Small intestine (tissue), 16 donors: ENCODE data around the gene OR4Q3. TPM values are rescaled to one million over a fixed set of nuclear protein-coding genes. Genes with fewer than 3 reads are reported as not detected.
"Not testable (repeated sequence)": the region's sequence is repeated elsewhere in the genome, so short reads cannot be mapped to it uniquely, and the experiment has no call there.

Experiments
- DNase-seq, 2 donors: peaks; one replicate each; pipeline versions ENCODE4 v3.0.0 to v3.0.0-alpha.2; 2013
- FAIRE-seq: peaks from 2 replicates; lab custom pipeline; 2012; peaks lifted over from hg19 to GRCh38; lab: Jason Lieb, UNC
- H3K27ac ChIP-seq, 3 donors: one replicate each; pipeline ENCODE4 v1.5.1; 2013; ENCODE audit warnings: low read length in 2 of 3, mild to moderate bottlenecking in 2 of 3, control low read depth in 1 of 3, inconsistent platforms in 1 of 3, low read depth in 1 of 3, moderate library complexity in 1 of 3
- H3K27me3 ChIP-seq, 3 donors: one replicate each; pipeline ENCODE4 v1.6.1; 2013; ENCODE audit warnings: low read length in 3 of 3, inconsistent platforms in 1 of 3; ENCODE audit not compliant: control insufficient read depth in 3 of 3, insufficient read depth in 3 of 3
- H3K36me3 ChIP-seq, 3 donors: one replicate each; pipeline ENCODE4 v1.6.1; 2013; ENCODE audit warnings: low read length in 3 of 3, inconsistent platforms in 1 of 3, low read depth in 1 of 3, mild to moderate bottlenecking in 1 of 3, moderate library complexity in 1 of 3; ENCODE audit not compliant: control insufficient read depth in 3 of 3, insufficient read depth in 2 of 3
- H3K4me1 ChIP-seq, 3 donors: one replicate each; pipeline ENCODE4 v1.6.1; 2013; ENCODE audit warnings: low read length in 2 of 3, inconsistent platforms in 1 of 3, low read depth in 1 of 3, mild to moderate bottlenecking in 1 of 3, moderate library complexity in 1 of 3; ENCODE audit not compliant: control insufficient read depth in 3 of 3, insufficient read depth in 2 of 3
- H3K4me3 ChIP-seq, 3 donors: one replicate each; pipeline ENCODE4 v1.5.1; 2013; ENCODE audit warnings: low read length in 3 of 3, control low read depth in 1 of 3, inconsistent platforms in 1 of 3, low read depth in 1 of 3, mild to moderate bottlenecking in 1 of 3, moderate library complexity in 1 of 3
- H3K9me3 ChIP-seq, 2 donors: one replicate each; pipeline ENCODE4 v1.6.1; 2013; ENCODE audit warnings: low read depth in 1 of 2, low read length in 1 of 2; ENCODE audit not compliant: control insufficient read depth in 2 of 2, insufficient read depth in 1 of 2
- WGBS, 3 donors: extraction: QIAGEN DNeasy Blood & Tissue Kit; methylation state at CpG; one replicate each; pipeline ENCODE4 v1.1.7; 2013; 5-methylcytosine and 5-hydroxymethylcytosine counted together
- long read RNA-seq, 10 donors: transcript quantifications; one replicate each; lab custom pipeline, GENCODE V29; 2026
- polyA plus RNA-seq, 4 donors: library from polyadenylated mRNA; stranded (reverse) in 3 of 4; unstranded in 1 of 4; fragments of 200-250 nt in 3 of 4; fragments of 120-200 nt in 1 of 4; gene quantifications; one replicate each; pipeline versions ENCODE4 v1.2.1 to v1.2.3, GENCODE V29; 2013
- donor health status: healthy with polysubstance abuse.
- donor health status: control.
- donor health status: control.
- donor health status: Bipolar disorder and iron deficiency.
- donor health status: healthy.

Gene OR4Q3
- polyA plus RNA-seq: not detected
- long read RNA-seq, donor 1: 0 reads
- long read RNA-seq, donor 2: 0 reads
- long read RNA-seq, donor 3: 0 reads
- long read RNA-seq, donor 4: 0 reads
- long read RNA-seq, donor 5: 0 reads
- long read RNA-seq, donor 6: 0 reads
- long read RNA-seq, donor 7: 0 reads
- long read RNA-seq, donor 8: 0 reads
- long read RNA-seq, donor 9: 0 reads
- long read RNA-seq, donor 10: 0 reads

DNA sequence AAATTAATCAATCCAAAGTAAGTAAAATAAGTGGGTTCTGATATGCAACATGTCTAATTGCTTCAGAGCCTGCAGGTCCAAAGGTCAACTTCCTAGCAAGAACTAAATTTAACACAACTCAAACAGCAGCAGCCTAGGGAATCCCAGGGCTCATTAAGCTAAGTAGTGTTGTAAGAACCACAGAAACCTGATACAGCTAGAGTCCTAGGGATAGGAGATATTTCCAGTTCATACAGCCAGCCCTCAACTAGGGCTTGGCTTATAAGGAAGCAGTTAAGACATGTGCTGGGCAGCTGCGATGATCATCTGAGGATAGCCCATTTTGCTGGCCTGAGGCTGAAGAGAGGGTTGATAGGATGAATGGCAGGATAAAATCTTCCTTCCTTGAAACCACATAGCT lies at the start of gene OR4Q3:
TSS of gene OR4Q3 (plus strand) at position 316 of the 400 bp plus-strand sequence.
- Histone ChIP-seq H3K27ac (no peak within 1 kb of the TSS), H3K4me1 (no peaks in the 10 kb centered on the region), H3K4me3 (no peak within 1 kb of the TSS), H3K9me3 (peaks cover 2 to 9% of the 10 kb centered on the region in 2 donors), H3K36me3 (no peaks in the 10 kb centered on the region), H3K27me3 (no peaks in the 10 kb centered on the region)
- 73 to 100% (median 81%) methylated on average over 1 of the region's 1 CpG for WGBS, 3 donors
- no peak for DNase-seq
- FAIRE-seq: no peak

GRCh38 chr14:19729359-19729758 lies 14.0 kb upstream of the OR4Q3 start:
- no peak for FAIRE-seq

GRCh38 chr14:19729763-19730162 lies 13.6 kb upstream of the OR4Q3 start:
- WGBS, 3 donors: 55 to 70% (median 69%) methylated on average over 2 of the region's 2 CpGs
- Histone ChIP-seq H3K9me3 (peaks cover 0 to 10% of the 10 kb centered on the region in 2 donors), H3K27me3 (no peaks in the 10 kb centered on the region), H3K4me3 (no peak overlapping the region), H3K4me1 (no peaks in the 10 kb centered on the region), H3K36me3 (no peaks in the 10 kb centered on the region), H3K27ac (no peak overlapping the region)
- DNase-seq: no peak
- no peak for FAIRE-seq

More at GRCh38 chr14:19729359-19729758, 14.0 kb upstream of the OR4Q3 start:
- no peaks in the 10 kb centered on the region for H3K27me3 ChIP-seq
- H3K4me3 ChIP-seq: no peak overlapping the region
- no peak overlapping the region for H3K27ac ChIP-seq
- H3K36me3 ChIP-seq: no peaks in the 10 kb centered on the region
- no peak for DNase-seq
- no peaks in the 10 kb centered on the region for H3K4me1 ChIP-seq
- peaks cover 0 to 10% of the 10 kb centered on the region in 2 donors for H3K9me3 ChIP-seq

GRCh38 chr14:19733893-19734292 lies 9.5 kb upstream of the OR4Q3 start:
- H3K9me3 ChIP-seq, H3K27ac ChIP-seq, FAIRE-seq, H3K4me1 ChIP-seq, H3K27me3 ChIP-seq, H3K4me3 ChIP-seq, H3K36me3 ChIP-seq, DNase-seq: not testable (repeated sequence)
- 66 to 81% (median 73%) methylated on average over 3 of the region's 3 CpGs for WGBS, 3 donors

- not testable (repeated sequence) for FAIRE-seq, H3K9me3 ChIP-seq, H3K36me3 ChIP-seq, H3K4me1 ChIP-seq, H3K27ac ChIP-seq, H3K4me3 ChIP-seq, H3K27me3 ChIP-seq, DNase-seq
Observed at GRCh38 chr14:19752316-19752715, 8.9 kb downstream of the OR4Q3 start.

- WGBS, 3 donors: 23 to 33% (median 24%) methylated on average over 2 of the region's 2 CpGs
- no peaks in the 10 kb centered on the region for H3K4me1 ChIP-seq
- H3K9me3 ChIP-seq: no peaks in the 10 kb centered on the region
- DNase-seq (no peak), FAIRE-seq (no peak)
- no peaks in the 10 kb centered on the region for H3K36me3 ChIP-seq
- no peak overlapping the region for H3K27ac ChIP-seq
- no peak overlapping the region for H3K4me3 ChIP-seq
- H3K27me3 ChIP-seq: no peaks in the 10 kb centered on the region
Observed at GRCh38 chr14:19754172-19754571, 10.8 kb downstream of the OR4Q3 start.

- not testable (repeated sequence) for DNase-seq, H3K27me3 ChIP-seq, H3K4me3 ChIP-seq, H3K27ac ChIP-seq, H3K4me1 ChIP-seq, FAIRE-seq, H3K36me3 ChIP-seq
- 43 to 50% (median 49%) methylated on average over 3 of the region's 3 CpGs for WGBS, 3 donors
- peaks cover 5 to 11% of the 10 kb centered on the region in 2 donors for H3K9me3 ChIP-seq
Observed at GRCh38 chr14:19771491-19771890, 28.1 kb downstream of the OR4Q3 start.

- no peak overlapping the region for H3K27ac ChIP-seq
- no peaks in the 10 kb centered on the region for H3K4me1 ChIP-seq
- no peaks in the 10 kb centered on the region for H3K36me3 ChIP-seq
- no peaks in the 10 kb centered on the region for H3K27me3 ChIP-seq
- peaks cover 5 to 11% of the 10 kb centered on the region in 2 donors for H3K9me3 ChIP-seq
- no peak for DNase-seq
- WGBS, 3 donors: 88 to 93% (median 93%) methylated on average over 1 of the region's 1 CpG
- no peak overlapping the region for H3K4me3 ChIP-seq
- no peak for FAIRE-seq
Observed at GRCh38 chr14:19771895-19772430, 28.6 kb downstream of the OR4Q3 start.

DNA sequence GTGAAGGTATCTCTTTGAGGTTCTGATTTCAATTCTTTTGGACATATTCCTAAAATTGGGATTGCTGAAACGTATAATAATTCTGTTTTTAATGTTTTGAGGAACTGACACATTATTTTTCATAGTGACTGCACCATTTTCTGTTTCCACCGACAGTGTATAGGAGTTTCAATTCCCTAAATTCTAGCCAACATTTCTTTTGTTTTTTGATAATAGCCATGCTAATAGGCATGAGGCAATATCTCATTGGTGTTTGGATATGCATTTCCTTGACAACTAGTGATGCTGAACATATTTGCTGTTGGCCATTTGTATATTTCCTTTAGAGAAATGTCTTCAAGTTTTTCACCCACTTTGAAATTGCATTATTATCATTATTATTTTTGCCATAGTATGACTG lies 29.1 kb downstream of the OR4Q3 start:
- 26 to 49% (median 48%) methylated on average over 2 of the region's 2 CpGs for WGBS, 3 donors
- not testable (repeated sequence) for H3K27ac ChIP-seq, H3K27me3 ChIP-seq, H3K36me3 ChIP-seq, DNase-seq, FAIRE-seq, H3K4me1 ChIP-seq, H3K4me3 ChIP-seq
- H3K9me3 ChIP-seq: peaks cover 5 to 11% of the 10 kb centered on the region in 2 donors
